Epidermal melanocyte (primary cell): ENCODE results near the gene PSMB5.

Experiments
- DNase-seq: peaks from one replicate; pipeline ENCODE4 v3.0.0; 2011; ENCODE audit warnings: low spot score; ENCODE audit not compliant: insufficient read length

PSMB5 gene

DNA sequence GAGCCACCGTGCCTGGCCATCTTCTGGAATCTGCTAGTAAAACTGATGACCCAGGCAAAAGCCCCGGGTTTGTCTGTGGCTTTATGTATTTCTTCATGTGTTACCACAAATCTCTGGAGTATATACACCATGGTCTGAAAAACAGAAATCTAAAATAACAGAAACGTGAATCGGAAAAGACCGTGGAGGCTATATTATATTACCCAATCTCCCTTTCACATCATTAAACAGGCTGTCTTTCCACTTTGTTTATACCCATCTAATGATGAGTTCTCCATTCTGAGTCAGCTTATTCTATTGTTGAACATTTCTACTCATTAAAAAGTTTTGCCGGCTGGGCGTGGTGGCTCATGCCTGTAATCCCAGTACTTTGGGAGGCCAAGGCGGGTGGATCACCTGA, 42.8 kb downstream of the PSMB5 start:
- no peak for DNase-seq

DNA sequence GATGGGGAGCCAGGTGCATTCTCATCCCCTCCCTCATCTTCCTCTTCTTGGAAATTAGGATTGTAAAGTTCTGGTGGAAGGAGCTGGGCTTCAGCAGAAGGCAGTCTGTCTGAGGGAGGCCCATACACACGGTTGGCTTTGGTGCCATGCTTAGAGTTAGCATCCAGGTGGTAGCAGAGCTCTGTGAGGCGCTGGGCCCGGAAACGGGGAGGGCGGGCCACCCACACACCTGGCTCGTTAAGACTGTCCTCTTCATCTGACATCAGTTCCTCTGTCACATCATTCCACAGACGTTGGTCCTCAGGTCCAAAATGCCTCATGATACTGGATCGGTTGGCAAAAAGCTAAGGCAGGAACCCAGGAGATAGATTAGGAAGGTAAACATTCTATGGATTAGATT, 47.4 kb downstream of the PSMB5 start:
- no peak for DNase-seq

DNA sequence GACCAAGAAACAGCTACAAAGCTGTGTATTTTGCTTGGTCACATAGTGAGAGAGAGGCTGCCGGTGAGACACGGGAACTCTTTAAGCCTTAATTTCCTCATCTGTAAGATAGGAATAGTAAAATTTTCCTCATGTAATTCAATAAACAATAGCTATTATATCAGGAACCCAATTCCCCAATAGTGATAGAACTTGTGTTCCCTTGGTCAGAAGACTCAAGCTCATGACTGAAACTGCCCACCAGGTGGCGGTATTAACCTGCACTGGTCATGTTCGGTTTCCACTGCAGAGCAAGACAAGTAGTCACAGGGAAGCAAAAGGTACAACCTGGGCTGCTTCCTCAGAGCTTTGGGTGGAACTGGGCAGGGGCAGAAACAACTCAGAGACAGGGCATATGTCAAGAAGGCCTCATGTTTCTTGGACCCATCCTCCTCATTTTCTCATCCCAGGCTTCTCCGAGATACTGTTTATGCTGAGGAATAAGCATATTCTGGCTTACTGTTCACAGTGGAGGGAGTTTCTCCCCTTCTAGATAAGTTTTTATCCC, 48.1 kb downstream of the PSMB5 start:
- peak; percentile 81 for DNase-seq

DNA sequence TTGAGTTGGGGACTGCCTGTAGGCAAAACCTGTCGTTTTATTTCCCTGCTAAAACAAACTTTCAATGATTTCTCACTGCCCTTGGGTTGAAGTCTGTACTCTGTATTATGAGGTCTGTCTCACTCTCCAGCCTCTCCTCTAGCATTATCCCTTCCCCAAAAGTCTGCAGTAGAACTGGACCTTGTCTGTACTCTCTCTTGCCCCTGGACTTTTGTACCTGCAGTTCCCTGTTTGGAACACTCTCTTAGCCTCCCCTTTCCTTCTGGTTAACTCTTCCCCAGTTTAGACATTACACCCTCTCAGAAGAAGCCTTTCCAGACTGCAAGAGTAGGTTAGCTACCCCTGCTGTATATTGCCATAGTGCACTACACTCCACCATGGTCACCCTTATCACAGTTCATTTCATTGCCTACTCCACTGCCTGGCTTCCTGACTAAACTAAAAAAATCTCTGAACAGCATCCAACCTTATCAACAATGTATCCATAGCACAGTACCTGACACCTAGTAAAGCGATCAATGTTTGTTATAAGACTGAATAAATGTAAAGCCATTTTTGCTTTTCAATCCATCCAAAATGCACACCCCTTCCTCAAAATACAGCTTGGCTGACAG, 48.7 kb downstream of the PSMB5 start:
- DNase-seq, result no peak

- DNase-seq, result no peak
Measured at GRCh38 chr14:22984959-22985658, 49.6 kb downstream of the PSMB5 start.

GRCh38 chr14:22982477-22983245, 52.0 kb downstream of the PSMB5 start, which contains the start of gene AJUBA:
AJUBA (minus strand) TSS chr14:22982551; CDS start chr14:22982266, 285 bp downstream.
- peak; percentile 99 for DNase-seq

DNA sequence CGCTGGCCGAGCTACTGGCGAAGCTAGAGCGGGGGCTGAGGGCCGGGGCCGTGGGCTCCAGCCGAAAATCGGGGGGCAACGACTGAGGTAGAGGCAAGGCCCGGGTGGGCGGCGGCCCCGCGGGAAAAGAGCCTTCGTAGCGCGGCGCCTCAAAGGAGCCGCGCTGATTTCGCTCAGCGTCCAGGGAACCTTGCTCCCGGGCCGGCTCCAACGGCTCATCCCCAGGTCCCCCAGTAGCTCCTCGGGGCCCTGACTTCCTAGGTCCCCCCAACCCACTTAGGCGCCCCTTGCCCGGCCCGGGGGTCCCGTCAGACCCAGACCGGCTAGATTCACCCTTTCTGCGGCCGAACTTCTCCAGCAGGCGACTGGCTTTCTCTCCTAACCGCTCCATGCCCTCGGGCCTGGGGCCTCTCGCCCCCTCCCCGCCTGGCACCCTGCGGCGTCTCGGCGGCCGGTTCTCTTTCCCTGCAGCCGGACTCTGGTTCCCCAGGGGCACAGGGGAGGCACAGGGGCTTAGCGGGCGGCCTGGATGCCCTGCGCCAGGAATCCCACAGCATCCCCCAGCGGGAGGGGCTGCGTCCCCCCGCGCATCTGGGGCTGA, 52.7 kb downstream of the PSMB5 start:
- no peak for DNase-seq

DNA sequence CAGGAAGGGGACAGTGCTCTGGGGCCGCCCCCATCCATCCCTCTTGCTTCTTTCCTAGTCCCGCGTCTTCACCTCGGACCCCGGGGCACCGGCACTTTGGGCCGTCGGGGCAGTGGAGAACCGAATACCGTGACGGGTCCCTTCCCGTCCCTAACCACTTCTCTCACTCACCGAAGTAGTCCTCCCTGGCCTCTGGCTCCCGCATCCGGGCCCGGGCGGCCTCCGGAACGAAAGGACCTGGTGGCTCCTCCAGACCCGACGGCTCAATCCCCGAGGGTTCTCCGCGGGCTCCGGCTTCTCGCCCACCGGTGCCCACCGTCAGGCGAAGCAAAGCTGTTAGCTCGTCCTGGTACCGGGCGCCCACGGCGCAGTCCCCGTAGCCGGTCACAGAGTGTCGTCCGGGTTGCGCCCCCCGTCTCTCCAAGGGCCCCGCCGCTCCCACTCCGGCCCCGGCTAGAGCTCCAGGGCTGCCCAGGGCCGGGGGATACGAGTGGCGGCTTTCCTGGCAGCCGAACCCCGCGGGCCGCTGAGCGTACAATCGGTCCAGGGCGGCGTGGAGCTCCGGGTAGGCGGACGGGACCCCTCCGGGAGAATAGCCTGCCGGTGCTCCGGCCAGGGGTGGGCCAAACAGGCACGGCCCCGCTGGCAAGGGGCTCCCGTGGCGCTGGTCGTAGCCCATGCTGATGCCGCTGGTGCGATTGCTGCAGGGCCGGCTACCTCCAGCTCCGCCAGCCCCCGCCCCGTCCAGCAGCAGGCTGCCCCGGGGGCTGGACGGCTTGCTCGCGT, 53.4 kb downstream of the PSMB5 start:
- no peak for DNase-seq

GRCh38 chr14:22980672-22981089, 54.0 kb downstream of the PSMB5 start:
- DNase-seq, result peak; percentile 30

GRCh38 chr14:22979748-22980392, 54.8 kb downstream of the PSMB5 start:
- DNase-seq, result no peak

DNA sequence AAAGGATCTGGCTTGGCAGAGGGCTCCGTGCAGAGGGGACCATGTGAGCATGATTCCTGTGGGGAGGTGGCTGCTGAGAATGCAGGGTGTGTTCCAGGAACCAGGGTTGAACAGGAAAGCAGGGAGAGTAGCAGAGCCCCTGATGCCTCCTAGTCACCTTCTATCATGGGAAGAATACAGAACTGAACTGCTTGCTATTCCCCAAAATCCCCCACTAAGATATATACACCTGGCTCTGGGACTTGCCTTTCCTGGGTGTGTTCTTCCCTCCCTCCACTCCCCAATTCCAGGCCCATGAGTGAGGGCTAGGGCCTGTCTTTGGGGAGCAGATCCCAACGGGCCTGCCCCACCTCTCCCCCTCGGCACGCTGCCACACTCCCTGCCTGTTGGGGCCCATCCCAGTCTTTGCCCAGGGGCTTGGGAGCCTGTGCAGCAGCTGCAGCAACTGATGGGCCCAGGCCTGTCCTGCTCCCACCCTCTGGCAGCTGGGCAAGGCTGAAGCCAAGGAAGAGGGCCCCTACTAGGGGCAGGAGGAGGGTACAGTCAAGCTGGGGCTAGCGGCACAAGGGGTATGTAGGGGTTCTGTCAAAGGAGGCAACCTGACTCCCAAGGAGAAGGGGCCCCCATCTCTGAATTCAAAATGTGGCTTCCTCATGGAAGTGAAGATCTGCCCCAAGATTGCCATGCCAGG, 55.6 kb downstream of the PSMB5 start:
- no peak for DNase-seq

DNA sequence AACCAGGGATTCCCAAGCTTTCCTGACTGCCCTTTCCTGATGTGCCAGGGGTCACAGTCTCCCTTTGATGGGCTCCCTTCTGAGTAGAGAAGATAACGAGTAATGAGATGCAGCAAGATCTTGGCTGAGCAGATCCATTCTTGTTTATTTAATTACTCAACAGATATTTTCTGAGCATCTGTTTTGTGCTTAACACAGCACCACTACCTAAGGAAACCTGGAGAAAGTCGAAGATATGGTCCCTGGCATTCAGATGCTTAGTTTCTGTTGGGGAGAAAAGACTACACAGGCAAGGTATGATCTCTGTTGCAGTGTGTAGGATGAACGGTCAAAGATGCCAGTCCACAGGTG, 56.2 kb downstream of the PSMB5 start:
- DNase-seq, result no peak

- DNase-seq, result peak; percentile 62
Measured at GRCh38 chr14:22977684-22978486, 56.8 kb downstream of the PSMB5 start.

- no peak for DNase-seq
Measured at GRCh38 chr14:22977434-22977683, 57.3 kb downstream of the PSMB5 start.

- DNase-seq, result no peak
Measured at GRCh38 chr14:22976620-22977433, 57.9 kb downstream of the PSMB5 start.
